Astrocyte of the hippocampus (primary cell): Measurements from ENCODE around the gene ZCCHC2.
A peak's percentile ranks its signal among the peaks of the same experiment; 100 is the strongest.

Experiments used
- DNase-seq: peaks from one replicate; pipeline ENCODE4 v3.0.0; 2011; ENCODE audit warnings: low read depth, low spot score

Gene ZCCHC2

GRCh38 chr18:62576845-62577512, 54.2 kb downstream of the ZCCHC2 start:
- DNase-seq: no peak

- no peak for DNase-seq
These were observed 54.9 kb downstream of the ZCCHC2 start for GRCh38 chr18:62577765-62578164.

GRCh38 chr18:62578980-62579511, 56.2 kb downstream of the ZCCHC2 start:
- no peak for DNase-seq

GRCh38 chr18:62583376-62583775, 60.6 kb downstream of the ZCCHC2 start:
- DNase-seq: no peak

- DNase-seq: peak; percentile 93
These were observed 61.7 kb downstream of the ZCCHC2 start for GRCh38 chr18:62584241-62585120.

- no peak for DNase-seq
These were observed 62.7 kb downstream of the ZCCHC2 start for GRCh38 chr18:62585274-62586150.

- peak; percentile 87 for DNase-seq
These were observed 63.4 kb downstream of the ZCCHC2 start for GRCh38 chr18:62586151-62586774.

GRCh38 chr18:62586781-62587487, 64.1 kb downstream of the ZCCHC2 start:
- no peak for DNase-seq

GRCh38 chr18:62587689-62588088, 64.9 kb downstream of the ZCCHC2 start:
- no peak for DNase-seq

- DNase-seq: no peak
These were observed 65.4 kb downstream of the ZCCHC2 start for GRCh38 chr18:62588217-62588616.

- no peak for DNase-seq
These were observed 68.2 kb downstream of the ZCCHC2 start for GRCh38 chr18:62590799-62591590.

- peak; percentile 52 for DNase-seq
These were observed 73.5 kb downstream of the ZCCHC2 start for GRCh38 chr18:62596145-62597005.

GRCh38 chr18:62601871-62602270, 79.0 kb downstream of the ZCCHC2 start:
- no peak for DNase-seq

GRCh38 chr18:62602706-62603105, 79.9 kb downstream of the ZCCHC2 start:
- no peak for DNase-seq

- no peak for DNase-seq
These were observed 80.4 kb downstream of the ZCCHC2 start for GRCh38 chr18:62603211-62603610.

- DNase-seq: no peak
These were observed 81.2 kb downstream of the ZCCHC2 start for GRCh38 chr18:62603979-62604378.

GRCh38 chr18:62605685-62606084, 82.9 kb downstream of the ZCCHC2 start:
- DNase-seq: no peak

- peak; percentile 25 for DNase-seq
These were observed 83.3 kb downstream of the ZCCHC2 start for GRCh38 chr18:62606106-62606505.

GRCh38 chr18:62607302-62607701, 84.5 kb downstream of the ZCCHC2 start:
- no peak for DNase-seq
